H1 (cell line): ENCODE data around the gene RASGRP3. TPM values are rescaled to one million over a fixed set of nuclear protein-coding genes. Genes with fewer than 3 reads are reported as not detected.

Source experiments
- CTCF ChIA-PET: fragments of 300-600 bp; sonication (Branson Sonifier 250); formaldehyde crosslinking; loops from one replicate; lab custom pipeline; 2021; ENCODE audit not compliant: partially characterized antibody; lab: Charles Lee
- POLR2A ChIA-PET: fragments of 300-600 bp; sonication (Branson Sonifier 250); formaldehyde crosslinking; loops from one replicate; lab custom pipeline; 2021; ENCODE audit warnings: inconsistent platforms; ENCODE audit not compliant: partially characterized antibody; lab: Charles Lee
- DNase-seq, 2 experiments: peaks; one replicate each; pipeline versions ENCODE4 v3.0.0 to v3.0.0-alpha.2; 2010 to 2022; ENCODE audit warnings: low spot score in 2 of 2, low read depth in 1 of 2, mixed read lengths in 1 of 2
- FAIRE-seq: peaks from 2 replicates; lab custom pipeline; 2011; peaks lifted over from hg19 to GRCh38; lab: Jason Lieb, UNC
- H2AFZ ChIP-seq: 2 replicates; pipeline ENCODE4 v1.8.1; 2012; ENCODE audit warnings: low read length, inconsistent platforms
- H2AK5ac ChIP-seq: 2 replicates; pipeline ENCODE4 v1.6.1; 2013; ENCODE audit warnings: low read depth, low read length
- H2BK120ac ChIP-seq: replicated peaks from 2 replicates; pipeline ENCODE3; 2013; ENCODE audit warnings: low read depth, low read length, inconsistent platforms
- H2BK12ac ChIP-seq: 2 replicates; pipeline ENCODE4 v1.6.1; 2013; ENCODE audit warnings: low read depth, low read length
- H2BK15ac ChIP-seq: 2 replicates; pipeline ENCODE4 v1.6.1; 2013; ENCODE audit warnings: low read length
- H2BK20ac ChIP-seq: 2 replicates; pipeline ENCODE4 v1.6.1; 2013; ENCODE audit warnings: low read length
- H2BK5ac ChIP-seq: 2 replicates; pipeline ENCODE4 v1.6.1; 2013; ENCODE audit warnings: low read depth, low read length
- H3K14ac ChIP-seq: 2 replicates; pipeline ENCODE4 v1.6.1; 2013; ENCODE audit warnings: inconsistent platforms; ENCODE audit not compliant: insufficient read length
- H3K18ac ChIP-seq: 2 replicates; pipeline ENCODE4 v1.6.1; 2013; ENCODE audit warnings: low read length; ENCODE audit errors: extremely low read depth
- H3K23ac ChIP-seq: 2 replicates; pipeline ENCODE4 v1.6.1; 2013; ENCODE audit warnings: inconsistent platforms; ENCODE audit not compliant: insufficient read length
- H3K23me2 ChIP-seq: 2 replicates; pipeline ENCODE4 v1.6.1; 2013; ENCODE audit warnings: low read depth, low read length
- H3K27ac ChIP-seq: 2 replicates; pipeline ENCODE4 v1.6.1; 2011; ENCODE audit warnings: low read depth, low read length, inconsistent platforms
- H3K27me3 ChIP-seq, 4 experiments: replicated peaks in 1 of 4; 1 replicate in 1 of 4; 2 replicates in 3 of 4; pipeline versions ENCODE4 v1.6.1 to v1.8.1; 2011 to 2013; ENCODE audit warnings: low read length in 3 of 4, mild to moderate bottlenecking in 3 of 4, inconsistent platforms in 2 of 4, mixed read lengths in 2 of 4, moderate library complexity in 1 of 4; ENCODE audit not compliant: control insufficient read depth in 3 of 4, insufficient read depth in 3 of 4; ENCODE audit errors: extremely low read depth in 1 of 4
- H3K36me3 ChIP-seq, 4 experiments: 2 replicates each; pipeline versions ENCODE4 v1.6.1 to v1.8.1; 2011 to 2013; ENCODE audit warnings: mild to moderate bottlenecking in 4 of 4, low read length in 3 of 4, moderate library complexity in 2 of 4, control low read depth in 1 of 4, inconsistent platforms in 1 of 4; ENCODE audit not compliant: insufficient read depth in 4 of 4, control insufficient read depth in 2 of 4
- H3K4ac ChIP-seq: replicated peaks from 2 replicates; pipeline ENCODE3; 2013; ENCODE audit warnings: low read length, low read depth, mixed read lengths, inconsistent platforms; ENCODE audit not compliant: insufficient read length
- H3K4me1 ChIP-seq, 4 experiments: replicated peaks in 1 of 4; 1 replicate in 1 of 4; 2 replicates in 3 of 4; pipeline versions ENCODE4 v1.6.1 to v1.8.1; 2011 to 2013; ENCODE audit warnings: low read length in 3 of 4, inconsistent platforms in 2 of 4, mixed read lengths in 1 of 4; ENCODE audit not compliant: insufficient read depth in 4 of 4, control insufficient read depth in 3 of 4
- H3K4me2 ChIP-seq, 2 experiments: 2 replicates each; pipeline versions ENCODE4 v1.6.1 to v1.8.1; 2011 to 2013; ENCODE audit warnings: low read depth in 2 of 2, low read length in 2 of 2, control low read depth in 1 of 2, inconsistent platforms in 1 of 2, mild to moderate bottlenecking in 1 of 2; ENCODE audit not compliant: insufficient read depth in 1 of 2
- H3K4me3 ChIP-seq, 4 experiments: fragments of 200-600, 300-600 bp in 1 of 4; sonication (generic), shearing (Covaris generic), sonication (Bioruptor Twin) in 1 of 4; 2 replicates each; pipeline versions ENCODE4 v1.5.1 to v1.8.1; 2011 to 2016; ENCODE audit warnings: low read length in 4 of 4, low read depth in 3 of 4, control low read depth in 2 of 4, inconsistent platforms in 2 of 4, mild to moderate bottlenecking in 2 of 4, mixed read lengths in 1 of 4, moderate library complexity in 1 of 4; ENCODE audit not compliant: insufficient read depth in 2 of 4; ENCODE audit errors: extremely low read depth in 1 of 4
- H3K56ac ChIP-seq: replicated peaks from 2 replicates; pipeline ENCODE3; 2013; ENCODE audit warnings: low read depth, mild to moderate bottlenecking, mixed read lengths, low read length, inconsistent platforms; ENCODE audit not compliant: insufficient read length
- H3K79me1 ChIP-seq: 2 replicates; pipeline ENCODE4 v1.6.1; 2013; ENCODE audit warnings: low read depth, low read length, control low read depth
- H3K79me2 ChIP-seq, 2 experiments: 2 replicates each; pipeline versions ENCODE4 v1.6.1 to v1.8.1; 2012 to 2013; ENCODE audit warnings: low read length in 2 of 2, mild to moderate bottlenecking in 2 of 2, inconsistent platforms in 1 of 2; ENCODE audit not compliant: insufficient read depth in 2 of 2, control insufficient read depth in 1 of 2
- H3K9ac ChIP-seq, 4 experiments: replicated peaks in 1 of 4; 1 replicate in 1 of 4; 2 replicates in 3 of 4; pipeline versions ENCODE4 v1.6.1 to v1.8.1; 2011 to 2013; ENCODE audit warnings: low read depth in 3 of 4, low read length in 3 of 4, control low read depth in 2 of 4, mild to moderate bottlenecking in 2 of 4, moderate library complexity in 2 of 4, inconsistent platforms in 1 of 4; ENCODE audit errors: extremely low read depth in 1 of 4
- H3K9me3 ChIP-seq, 2 experiments: 2 replicates each; pipeline versions ENCODE4 v1.6.1 to v1.8.1; 2012 to 2013; ENCODE audit warnings: mild to moderate bottlenecking in 2 of 2, moderate library complexity in 2 of 2, control low read depth in 1 of 2, inconsistent platforms in 1 of 2, low read depth in 1 of 2, low read length in 1 of 2, mixed read lengths in 1 of 2; ENCODE audit not compliant: insufficient read depth in 2 of 2
- H4K20me1 ChIP-seq, 2 experiments: replicated peaks in 1 of 2; 2 replicates each; pipeline versions ENCODE3 to v1.8.1; 2011 to 2013; ENCODE audit warnings: inconsistent platforms in 2 of 2, low read length in 2 of 2, mild to moderate bottlenecking in 1 of 2; ENCODE audit not compliant: insufficient read depth in 2 of 2, control insufficient read depth in 1 of 2
- H4K5ac ChIP-seq: 2 replicates; pipeline ENCODE4 v1.6.1; 2013; ENCODE audit warnings: low read length, low read depth, mixed read lengths, inconsistent platforms; ENCODE audit not compliant: insufficient read length
- H4K8ac ChIP-seq: 2 replicates; pipeline ENCODE4 v1.8.0; 2013; ENCODE audit warnings: mild to moderate bottlenecking, moderate library complexity, low read length, inconsistent platforms; ENCODE audit not compliant: insufficient read depth; ENCODE audit errors: extremely low read depth
- H4K91ac ChIP-seq: replicated peaks from 2 replicates; pipeline ENCODE3; 2013; ENCODE audit warnings: low read length, mixed read lengths, inconsistent platforms; ENCODE audit not compliant: insufficient read length
- HDAC2 ChIP-seq, 2 experiments: fragments of 300-600 bp in 1 of 2; sonication (generic) in 1 of 2; IDR thresholded peaks; 2 replicates each; pipeline ENCODE4 v1.6.1; 2011 to 2012; ENCODE audit warnings: low read depth in 2 of 2, low read length in 2 of 2, mild to moderate bottlenecking in 2 of 2, moderate library complexity in 2 of 2, borderline replicate concordance in 1 of 2, inconsistent platforms in 1 of 2
- KDM4A ChIP-seq: IDR thresholded peaks from one replicate; pipeline ENCODE4 v1.7.1; 2012; ENCODE audit warnings: low read depth, mild to moderate bottlenecking, moderate library complexity, low read length, inconsistent platforms; ENCODE audit not compliant: severe bottlenecking
- RXRA ChIP-seq: IDR thresholded peaks from 2 replicates; pipeline ENCODE4 v1.6.1; 2011; ENCODE audit warnings: low read depth, mild to moderate bottlenecking, low read length, moderate library complexity; ENCODE audit not compliant: insufficient read depth
- TEAD4 ChIP-seq: IDR thresholded peaks from 2 replicates; pipeline ENCODE4 v1.6.1; 2012; ENCODE audit warnings: low read depth, low read length, inconsistent platforms, mixed read lengths
- WGBS, 2 experiments: shearing (Covaris generic) in 1 of 2; methylation state at CpG; one replicate each; pipeline versions ENCODE4 v1.1.6 to v1.1.7; 2013 to 2015; ENCODE audit warnings: low lambda C conversion rate in 2 of 2, mixed read lengths in 2 of 2, inconsistent platforms in 1 of 2, low coverage in 1 of 2, missing lambda C conversion rate in 1 of 2; ENCODE audit not compliant: insufficient replicate concordance in 2 of 2, insufficient coverage in 1 of 2, insufficient read length in 1 of 2; ENCODE audit errors: extremely low coverage in 1 of 2, missing lambda C conversion rate in 1 of 2; 5-methylcytosine and 5-hydroxymethylcytosine counted together
- polyA plus RNA-seq, 7 experiments: library from polyadenylated mRNA; depleted of rRNA in 3 of 7; stranded (reverse) in 5 of 7; unstranded in 2 of 7; fragments of >200 nt in 5 of 7; fragments of 200-250 nt in 2 of 7; gene quantifications; 1 replicate in 5 of 7; 2 replicates in 1 of 7; 4 replicates in 1 of 7; pipeline versions ENCODE4 v1.2.1 to v1.2.3, GENCODE V29; 2011 to 2013; ENCODE audit warnings: missing spikeins in 2 of 7, mixed read lengths in 2 of 7
- total RNA-seq: library from RNA; stranded (reverse); fragmentation: NEBNext Ultra II Directional; extraction: Animal tissue kit (Norgen Biotek cat#: 25700); gene quantifications from 2 replicates; pipeline ENCODE4 v1.2.1, GENCODE V29; 2021
- TF ChIP-seq, protein P1 (sequence below): IDR thresholded peaks from 2 replicates; pipeline ENCODE4 v1.6.1; 2012; ENCODE audit warnings: low read length, inconsistent platforms
- TF ChIP-seq, protein P2 (sequence below), 3 experiments: IDR thresholded peaks; 1 replicate in 2 of 3; 2 replicates in 1 of 3; pipeline versions ENCODE4 v1.5.1 to v1.6.1; 2011; ENCODE audit warnings: low read length in 3 of 3, mild to moderate bottlenecking in 3 of 3, inconsistent platforms in 2 of 3, low read depth in 1 of 3, moderate library complexity in 1 of 3; ENCODE audit not compliant: insufficient read depth in 1 of 3; ENCODE audit errors: control extremely low read depth in 1 of 3

RASGRP3 gene
- total and polyA plus RNA-seq, 2 of the 8 experiments (the other 6 are each of a cell fraction or from before 2014, with no cell fraction given), result 0.06 TPM; not detected in 1

DNA sequence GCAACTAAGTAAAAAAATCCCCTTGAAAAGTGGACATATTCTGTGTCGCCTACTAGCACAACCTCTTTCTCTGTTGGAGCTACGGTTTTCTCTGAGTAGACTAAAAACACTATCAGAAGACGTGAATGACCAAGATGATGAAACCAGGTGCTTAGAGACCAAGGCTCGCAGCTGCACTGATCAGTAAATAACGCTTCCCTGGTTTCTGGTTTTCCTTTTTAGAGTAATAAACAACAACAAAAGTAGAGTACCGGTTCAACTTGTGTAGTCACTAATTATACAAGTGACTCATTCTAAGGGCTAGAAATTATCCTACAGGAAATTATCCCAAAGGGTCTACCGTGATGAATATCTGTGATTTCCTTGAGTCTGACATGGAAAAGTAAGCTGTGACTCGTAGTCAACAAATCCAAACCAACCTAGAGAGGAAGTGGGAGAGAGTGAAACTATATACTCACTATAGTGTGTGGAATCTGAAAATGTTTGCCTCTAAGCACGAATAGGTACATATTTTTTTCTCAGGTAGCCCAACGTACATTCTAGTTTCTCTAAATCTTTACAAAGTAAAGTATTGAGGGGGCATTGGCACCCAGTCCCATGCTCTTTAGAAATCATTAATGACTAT, 17.8 kb downstream of the RASGRP3 start:
- no peak overlapping the region for H3K4me2 ChIP-seq
- WGBS, 2 experiments, result 85% methylated on average over 10 of the region's 10 CpGs; no CpG with 5 or more reads in 1 of the 2 experiments

More for the DNA sequence above, 17.8 kb downstream of the RASGRP3 start:
- H3K36me3 ChIP-seq, result no peaks in the 10 kb centered on the region
- H2BK20ac ChIP-seq, result no peak overlapping the region
- no peak overlapping the region for H3K27ac ChIP-seq
- DNase-seq, result no peak
- no peaks in the 10 kb centered on the region; the same call in 1 of the 2 replicates for H3K23me2 ChIP-seq
- H3K56ac ChIP-seq, result no peak overlapping the region
- no peak overlapping the region for H2BK5ac ChIP-seq
- H3K4me1 ChIP-seq, result no peaks in the 10 kb centered on the region
- no peaks in the 10 kb centered on the region for H3K79me2 ChIP-seq
- H2AFZ ChIP-seq, result no peak overlapping the region
- no peaks in the 10 kb centered on the region for H3K27me3 ChIP-seq
- TF ChIP-seq, protein P1, sequence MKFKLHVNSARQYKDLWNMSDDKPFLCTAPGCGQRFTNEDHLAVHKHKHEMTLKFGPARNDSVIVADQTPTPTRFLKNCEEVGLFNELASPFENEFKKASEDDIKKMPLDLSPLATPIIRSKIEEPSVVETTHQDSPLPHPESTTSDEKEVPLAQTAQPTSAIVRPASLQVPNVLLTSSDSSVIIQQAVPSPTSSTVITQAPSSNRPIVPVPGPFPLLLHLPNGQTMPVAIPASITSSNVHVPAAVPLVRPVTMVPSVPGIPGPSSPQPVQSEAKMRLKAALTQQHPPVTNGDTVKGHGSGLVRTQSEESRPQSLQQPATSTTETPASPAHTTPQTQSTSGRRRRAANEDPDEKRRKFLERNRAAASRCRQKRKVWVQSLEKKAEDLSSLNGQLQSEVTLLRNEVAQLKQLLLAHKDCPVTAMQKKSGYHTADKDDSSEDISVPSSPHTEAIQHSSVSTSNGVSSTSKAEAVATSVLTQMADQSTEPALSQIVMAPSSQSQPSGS, result no peak
- TF ChIP-seq, protein P2, sequence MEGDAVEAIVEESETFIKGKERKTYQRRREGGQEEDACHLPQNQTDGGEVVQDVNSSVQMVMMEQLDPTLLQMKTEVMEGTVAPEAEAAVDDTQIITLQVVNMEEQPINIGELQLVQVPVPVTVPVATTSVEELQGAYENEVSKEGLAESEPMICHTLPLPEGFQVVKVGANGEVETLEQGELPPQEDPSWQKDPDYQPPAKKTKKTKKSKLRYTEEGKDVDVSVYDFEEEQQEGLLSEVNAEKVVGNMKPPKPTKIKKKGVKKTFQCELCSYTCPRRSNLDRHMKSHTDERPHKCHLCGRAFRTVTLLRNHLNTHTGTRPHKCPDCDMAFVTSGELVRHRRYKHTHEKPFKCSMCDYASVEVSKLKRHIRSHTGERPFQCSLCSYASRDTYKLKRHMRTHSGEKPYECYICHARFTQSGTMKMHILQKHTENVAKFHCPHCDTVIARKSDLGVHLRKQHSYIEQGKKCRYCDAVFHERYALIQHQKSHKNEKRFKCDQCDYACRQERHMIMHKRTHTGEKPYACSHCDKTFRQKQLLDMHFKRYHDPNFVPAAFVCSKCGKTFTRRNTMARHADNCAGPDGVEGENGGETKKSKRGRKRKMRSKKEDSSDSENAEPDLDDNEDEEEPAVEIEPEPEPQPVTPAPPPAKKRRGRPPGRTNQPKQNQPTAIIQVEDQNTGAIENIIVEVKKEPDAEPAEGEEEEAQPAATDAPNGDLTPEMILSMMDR (IDR thresholded peaks at IDR 0.05; ENCODE audit: control extremely low read depth in 1 of 3, insufficient read depth in 1 of 3, low read depth in 1 of 3, low read length in 3 of 3), result no peak
- no peak for TF ChIP-seq RXRA
- TF ChIP-seq TEAD4, result no peak
- no peak for TF ChIP-seq HDAC2 (IDR thresholded peaks at IDR 0.05; ENCODE audit: borderline replicate concordance in 1 of 2, low read depth in 2 of 2, low read length in 2 of 2)
- no peak for TF ChIP-seq KDM4A
- TF ChIP-seq, all 59 proteins: peak for 0
- Histone ChIP-seq H3K9me3 (no peaks in the 10 kb centered on the region), H4K20me1 (no peaks in the 10 kb centered on the region), H3K4ac (no peak overlapping the region), H2BK12ac (no peak overlapping the region), H2BK120ac (no peak overlapping the region), H3K23ac (no peak overlapping the region), H4K8ac (no peak overlapping the region), H4K91ac (no peak overlapping the region), H4K5ac (no peak overlapping the region), H3K79me1 (no peaks in the 10 kb centered on the region), H2AK5ac (no peak overlapping the region), H3K14ac (no peak overlapping the region), H3K9ac (no peak overlapping the region), H3K4me3 (no peak overlapping the region), H3K18ac (no peak overlapping the region), H2BK15ac (no peak overlapping the region)
- FAIRE-seq, result no peak
- ChIA-PET POLR2A (no interaction called here), CTCF (interaction anchor here (1.1 to 2.4 kb wide), 3 partner anchors 8 to 19 kb away, joined by 3 to 8 read pairs (median 4); no protein-coding TSS in a partner anchor)
